ENCODE results near the gene RNF187. TPM values are rescaled to one million over a fixed set of nuclear protein-coding genes. Genes with fewer than 3 reads are reported as not detected.

Gene RNF187
- total and polyA plus RNA-seq, 2 experiments from 2014 or later = 52.4 to 135 TPM

DNA sequence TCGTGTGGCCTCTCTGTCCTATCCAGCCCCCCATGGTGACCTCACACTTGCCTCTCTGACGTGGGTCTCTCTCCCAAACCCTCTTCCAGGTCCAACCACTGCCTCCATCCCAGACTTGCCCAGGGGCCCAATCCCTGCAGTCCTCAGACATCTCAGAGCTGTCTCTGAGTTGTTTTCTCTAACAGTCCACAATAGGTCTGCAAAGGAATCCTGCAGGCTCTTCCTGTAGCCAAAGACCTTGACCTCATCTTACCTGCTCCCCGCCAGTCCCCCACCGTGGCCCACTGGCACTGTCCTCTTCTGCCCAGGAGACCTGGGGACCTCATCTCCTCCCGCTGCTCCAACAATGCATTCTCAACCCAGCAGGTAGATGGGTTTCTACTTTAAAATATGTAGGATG lies 10.0 kb downstream of the RNF187 start:
- Histone ChIP-seq H2AFZ (no peak overlapping the region), H3K27me3 (no peaks in the 10 kb centered on the region), H4K20me1 (ENCODE audit: insufficient read depth, poor library complexity, severe bottlenecking) (no peaks in the 10 kb centered on the region), H3K27ac (no peak overlapping the region), H3K9me2 (replicated peaks; ENCODE audit: insufficient read depth) (no peaks in the 10 kb centered on the region), H3K4me3 (no peak overlapping the region), H3K4me1 (ENCODE audit: insufficient read depth) (no peaks in the 10 kb centered on the region), H3K4me2 (no peak overlapping the region), H3K79me2 (no peaks in the 10 kb centered on the region), H3K9me3 (ENCODE audit: low read depth) (no peaks in the 10 kb centered on the region), H3K36me3 (replicated peaks; ENCODE audit: insufficient read depth, low read depth) (no peaks in the 10 kb centered on the region)
- WGBS (ENCODE audit: low lambda C conversion rate, missing lambda C conversion rate) = 89% methylated on average over 5 of the region's 5 CpGs
- no peak for DNase-seq (ENCODE audit: low spot score)
- TF ChIP-seq EZH2 (IDR thresholded peaks at IDR 0.05; ENCODE audit: borderline replicate concordance) (no peak), EZH2phosphoT487 (IDR thresholded peaks at IDR 0.05; ENCODE audit: low read depth, severe bottlenecking, unreplicated experiment) (no peak), CTCF (IDR thresholded peaks at IDR 0.05; ENCODE audit: poor library complexity) (no peak)

- no peaks in the 10 kb centered on the region for H4K20me1 ChIP-seq (ENCODE audit: insufficient read depth, poor library complexity, severe bottlenecking)
- H3K79me2 ChIP-seq = no peaks in the 10 kb centered on the region
- no peak for DNase-seq (ENCODE audit: low spot score)
- 92% methylated on average over 8 of the region's 8 CpGs for WGBS (ENCODE audit: low lambda C conversion rate, missing lambda C conversion rate)
- no peak for TF ChIP-seq EZH2phosphoT487 (IDR thresholded peaks at IDR 0.05; ENCODE audit: low read depth, severe bottlenecking, unreplicated experiment)
- no peak for TF ChIP-seq CTCF (IDR thresholded peaks at IDR 0.05; ENCODE audit: poor library complexity)
- TF ChIP-seq EZH2 (IDR thresholded peaks at IDR 0.05; ENCODE audit: borderline replicate concordance) = no peak
- H3K36me3 ChIP-seq (replicated peaks; ENCODE audit: insufficient read depth, low read depth) = no peaks in the 10 kb centered on the region
- H3K27ac ChIP-seq = no peak overlapping the region
- no peak overlapping the region for H2AFZ ChIP-seq
- H3K4me3 ChIP-seq = no peak overlapping the region
- H3K9me2 ChIP-seq (replicated peaks; ENCODE audit: insufficient read depth) = no peaks in the 10 kb centered on the region
- no peaks in the 10 kb centered on the region for H3K4me1 ChIP-seq (ENCODE audit: insufficient read depth)
- no peaks in the 10 kb centered on the region for H3K27me3 ChIP-seq
- no peak overlapping the region for H3K4me2 ChIP-seq
- no peaks in the 10 kb centered on the region for H3K9me3 ChIP-seq (ENCODE audit: low read depth)
These were observed 10.6 kb downstream of the RNF187 start for GRCh38 chr1:228497817-228498216.

DNA sequence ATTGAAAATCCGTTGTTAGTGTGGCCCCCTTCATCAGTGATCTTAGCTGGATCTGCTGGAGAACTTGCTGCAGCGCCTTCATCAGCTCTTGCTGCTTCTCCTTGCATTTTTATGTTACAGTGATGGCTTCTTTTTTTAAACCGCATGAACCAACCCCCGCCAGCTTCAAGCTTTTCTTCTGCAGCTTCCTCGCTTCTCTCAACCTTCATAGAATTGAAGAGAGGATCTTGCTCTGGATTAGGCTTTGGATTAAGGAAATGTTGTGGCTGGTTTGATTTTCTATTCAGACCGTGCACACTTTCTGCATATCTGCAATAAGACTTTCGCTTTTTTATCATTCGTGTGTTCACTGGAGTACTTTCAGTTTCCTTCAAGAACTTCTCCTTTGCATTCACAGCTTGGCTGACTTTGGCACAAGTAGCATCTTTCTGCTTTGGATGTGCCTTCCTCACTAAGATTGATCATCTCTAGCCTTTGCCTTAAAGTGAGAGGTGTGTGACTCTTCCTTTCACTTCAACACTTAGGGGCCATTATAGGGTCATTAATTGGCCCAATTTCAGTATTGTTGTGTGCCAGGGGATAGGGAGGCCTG lies 13.1 kb downstream of the RNF187 start:
- DNase-seq (ENCODE audit: low spot score) = no peak
- H3K4me3 ChIP-seq = no peak overlapping the region
- H3K27me3 ChIP-seq = no peaks in the 10 kb centered on the region
- no peaks in the 10 kb centered on the region for H3K79me2 ChIP-seq
- H3K27ac ChIP-seq = no peak overlapping the region
- no peaks in the 10 kb centered on the region for H4K20me1 ChIP-seq (ENCODE audit: insufficient read depth, poor library complexity, severe bottlenecking)
- H3K36me3 ChIP-seq (replicated peaks; ENCODE audit: insufficient read depth, low read depth) = no peaks in the 10 kb centered on the region
- H3K9me2 ChIP-seq (replicated peaks; ENCODE audit: insufficient read depth) = no peaks in the 10 kb centered on the region
- no peaks in the 10 kb centered on the region for H3K9me3 ChIP-seq (ENCODE audit: low read depth)
- no peak for TF ChIP-seq EZH2phosphoT487 (IDR thresholded peaks at IDR 0.05; ENCODE audit: low read depth, severe bottlenecking, unreplicated experiment)
- no peak for TF ChIP-seq EZH2 (IDR thresholded peaks at IDR 0.05; ENCODE audit: borderline replicate concordance)
- TF ChIP-seq CTCF (IDR thresholded peaks at IDR 0.05; ENCODE audit: poor library complexity) = no peak
- no peak overlapping the region for H2AFZ ChIP-seq
- 91% methylated on average over 8 of the region's 8 CpGs for WGBS (ENCODE audit: low lambda C conversion rate, missing lambda C conversion rate)
- H3K4me1 ChIP-seq (ENCODE audit: insufficient read depth) = no peaks in the 10 kb centered on the region
- H3K4me2 ChIP-seq = no peak overlapping the region

All from hepatocyte (in vitro differentiated cells).